Neural cell (in vitro differentiated cells): ENCODE results near the gene GOLGA7B. TPM values are rescaled to one million over a fixed set of nuclear protein-coding genes. Genes with fewer than 3 reads are reported as not detected.

Experiments used
- H2AFZ ChIP-seq: fragments of 200-600, 300-800 bp; sonication (generic), shearing (Covaris generic); 2 replicates; pipeline ENCODE4 v1.6.0; 2014; ENCODE audit warnings: low read depth, mild to moderate bottlenecking, antibody characterized with exemption, low read length, moderate library complexity
- H3F3A ChIP-seq: fragments of 200-600 bp; shearing (Covaris generic); 2 replicates; pipeline ENCODE4 v1.6.1; 2016; ENCODE audit warnings: mild to moderate bottlenecking, moderate library complexity, mixed read lengths, antibody characterized with exemption, low read length; ENCODE audit not compliant: insufficient read depth, poor library complexity, severe bottlenecking
- H3K27ac ChIP-seq: fragments of 200-600, 300-800 bp; sonication (generic), shearing (Covaris generic); 2 replicates; pipeline ENCODE4 v1.5.1; 2014; ENCODE audit warnings: mild to moderate bottlenecking, low read length, moderate library complexity
- H3K27me3 ChIP-seq: fragments of 300-800, 200-600 bp; sonication (generic), shearing (Covaris generic); 2 replicates; pipeline ENCODE4 v1.6.0; 2014; ENCODE audit warnings: mild to moderate bottlenecking, low read depth, low read length, moderate library complexity; ENCODE audit not compliant: insufficient read depth
- H3K36me3 ChIP-seq: fragments of 300-800, 200-600 bp; sonication (generic), shearing (Covaris generic); 2 replicates; pipeline ENCODE4 v1.5.1; 2014; ENCODE audit warnings: mild to moderate bottlenecking, antibody characterized with exemption, low read length, moderate library complexity; ENCODE audit not compliant: insufficient read depth
- H3K4me2 ChIP-seq: fragments of 300-800, 200-600 bp; sonication (generic), shearing (Covaris generic); 2 replicates; pipeline ENCODE4 v1.6.0; 2014; ENCODE audit warnings: mild to moderate bottlenecking, low read length
- H3K4me3 ChIP-seq: fragments of 300-800, 200-600 bp; sonication (generic), shearing (Covaris generic); 2 replicates; pipeline ENCODE4 v1.5.1; 2014; ENCODE audit warnings: mild to moderate bottlenecking, low read length, moderate library complexity
- H3K79me2 ChIP-seq: fragments of 200-600 bp; shearing (Covaris generic); replicated peaks from 2 replicates; pipeline ENCODE4 v1.6.0; 2014; ENCODE audit warnings: mild to moderate bottlenecking, low read length, moderate library complexity; ENCODE audit not compliant: insufficient read depth
- H3K9ac ChIP-seq: fragments of 300-800, 200-600 bp; sonication (generic), shearing (Covaris generic); 2 replicates; pipeline ENCODE4 v1.6.1; 2016; ENCODE audit warnings: mild to moderate bottlenecking, low read length, mixed read lengths
- H3K9me2 ChIP-seq: fragments of 200-600 bp; shearing (Covaris generic); 2 replicates; pipeline ENCODE4 v1.6.1; 2016; ENCODE audit warnings: mild to moderate bottlenecking, low read length, mixed read lengths; ENCODE audit not compliant: insufficient read depth
- H3K9me3 ChIP-seq: fragments of 200-600, 300-800 bp; sonication (generic), shearing (Covaris generic); 2 replicates; pipeline ENCODE4 v1.6.1; 2016; ENCODE audit warnings: mild to moderate bottlenecking, mixed run types, low read length, moderate library complexity, mixed read lengths
- H4K20me1 ChIP-seq: fragments of 200-600 bp; shearing (Covaris generic); 2 replicates; pipeline ENCODE4 v1.6.1; 2016; ENCODE audit warnings: mild to moderate bottlenecking, mixed run types; ENCODE audit not compliant: insufficient read depth
- EP300 ChIP-seq: fragments of 450-650 bp; conservative IDR thresholded peaks from 2 replicates; pipeline ENCODE4 v1.6.1; 2014; ENCODE audit warnings: antibody characterized with exemption, mild to moderate bottlenecking, moderate library complexity; ENCODE audit not compliant: poor library complexity, severe bottlenecking
- EZH2 ChIP-seq: fragments of 200-600, 300-800 bp; shearing (Covaris generic), sonication (generic); IDR thresholded peaks from 2 replicates; pipeline ENCODE4 v1.6.1; 2014; ENCODE audit warnings: antibody characterized with exemption, low read length, borderline replicate concordance, mild to moderate bottlenecking; ENCODE audit not compliant: insufficient read depth, poor library complexity, severe bottlenecking
- MXI1 ChIP-seq: fragments of 450-650 bp; conservative IDR thresholded peaks from 2 replicates; pipeline ENCODE4 v1.6.1; 2014; ENCODE audit warnings: antibody characterized with exemption, mild to moderate bottlenecking; ENCODE audit not compliant: poor library complexity, severe bottlenecking
- POLR2AphosphoS5 ChIP-seq: IDR thresholded peaks from 2 replicates; pipeline ENCODE4 v1.6.1; 2012
- RAD21 ChIP-seq: fragments of 450-650 bp; conservative IDR thresholded peaks from 2 replicates; pipeline ENCODE4 v1.6.1; 2014; ENCODE audit warnings: antibody characterized with exemption, mild to moderate bottlenecking, moderate library complexity
- SMC3 ChIP-seq: fragments of 450-650 bp; conservative IDR thresholded peaks from 2 replicates; pipeline ENCODE4 v1.6.1; 2014; ENCODE audit warnings: antibody characterized with exemption, mild to moderate bottlenecking, moderate library complexity; ENCODE audit not compliant: poor library complexity
- TAF1 ChIP-seq: IDR thresholded peaks from 2 replicates; pipeline ENCODE4 v1.6.1; 2012; ENCODE audit warnings: low read depth
- polyA plus RNA-seq: library from polyadenylated mRNA; depleted of rRNA; stranded (reverse); fragments of >200 nt; gene quantifications from 2 replicates; pipeline ENCODE4 v1.2.3, GENCODE V29; 2014
- TF ChIP-seq, protein P1 (sequence below): fragments of 450-650 bp; IDR thresholded peaks from 2 replicates; pipeline ENCODE4 v1.5.1; 2014; ENCODE audit warnings: antibody characterized with exemption, mild to moderate bottlenecking, moderate library complexity; ENCODE audit not compliant: poor library complexity, severe bottlenecking
- TF ChIP-seq, protein P2 (sequence below): IDR thresholded peaks from 2 replicates; pipeline ENCODE4 v1.6.1; 2012; ENCODE audit warnings: borderline replicate concordance

GOLGA7B gene
- polyA plus RNA-seq, 1 donor from 2014 or later = 30.4 TPM

DNA sequence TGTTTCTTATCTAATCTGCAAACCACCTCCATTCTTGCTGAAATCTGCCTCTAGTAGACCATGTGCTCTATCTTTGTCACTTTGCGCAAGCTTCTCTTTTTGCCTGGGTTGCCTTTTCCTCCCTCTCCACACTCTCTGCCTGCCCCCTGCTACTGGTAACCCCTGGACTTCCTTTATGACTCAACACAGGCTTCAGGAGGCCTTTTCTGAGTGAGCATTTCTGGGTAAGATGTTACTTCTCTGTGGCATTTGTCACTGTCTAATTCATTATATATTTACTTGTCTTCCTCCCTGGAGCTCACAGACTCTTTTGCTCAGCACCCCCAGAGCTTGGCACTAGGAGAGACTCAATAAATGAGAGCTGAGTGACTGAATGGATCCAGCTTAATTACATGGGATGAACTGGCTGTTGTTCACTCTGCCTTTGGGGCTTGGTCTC is 8.4 kb downstream of the GOLGA7B start:
- Histone ChIP-seq H3K4me3 (no peak overlapping the region), H3K36me3 (no peaks in the 10 kb centered on the region), H3K9me2 (no peaks in the 10 kb centered on the region), H3K4me2 (no peak overlapping the region), H3K27me3 (peaks cover 2% of the 10 kb centered on the region), H4K20me1 (no peaks in the 10 kb centered on the region), H3F3A (no peaks in the 10 kb centered on the region), H2AFZ (no peak overlapping the region), H3K9me3 (no peaks in the 10 kb centered on the region), H3K27ac (no peak overlapping the region), H3K9ac (no peak overlapping the region), H3K79me2 (no peaks in the 10 kb centered on the region)
- TF ChIP-seq SMC3 (no peak), EZH2 (no peak), TAF1 (no peak), POLR2AphosphoS5 (no peak), EP300 (no peak), RAD21 (no peak), MXI1 (no peak)
- TF ChIP-seq, protein P1, sequence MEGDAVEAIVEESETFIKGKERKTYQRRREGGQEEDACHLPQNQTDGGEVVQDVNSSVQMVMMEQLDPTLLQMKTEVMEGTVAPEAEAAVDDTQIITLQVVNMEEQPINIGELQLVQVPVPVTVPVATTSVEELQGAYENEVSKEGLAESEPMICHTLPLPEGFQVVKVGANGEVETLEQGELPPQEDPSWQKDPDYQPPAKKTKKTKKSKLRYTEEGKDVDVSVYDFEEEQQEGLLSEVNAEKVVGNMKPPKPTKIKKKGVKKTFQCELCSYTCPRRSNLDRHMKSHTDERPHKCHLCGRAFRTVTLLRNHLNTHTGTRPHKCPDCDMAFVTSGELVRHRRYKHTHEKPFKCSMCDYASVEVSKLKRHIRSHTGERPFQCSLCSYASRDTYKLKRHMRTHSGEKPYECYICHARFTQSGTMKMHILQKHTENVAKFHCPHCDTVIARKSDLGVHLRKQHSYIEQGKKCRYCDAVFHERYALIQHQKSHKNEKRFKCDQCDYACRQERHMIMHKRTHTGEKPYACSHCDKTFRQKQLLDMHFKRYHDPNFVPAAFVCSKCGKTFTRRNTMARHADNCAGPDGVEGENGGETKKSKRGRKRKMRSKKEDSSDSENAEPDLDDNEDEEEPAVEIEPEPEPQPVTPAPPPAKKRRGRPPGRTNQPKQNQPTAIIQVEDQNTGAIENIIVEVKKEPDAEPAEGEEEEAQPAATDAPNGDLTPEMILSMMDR = no peak
- TF ChIP-seq, protein P2, sequence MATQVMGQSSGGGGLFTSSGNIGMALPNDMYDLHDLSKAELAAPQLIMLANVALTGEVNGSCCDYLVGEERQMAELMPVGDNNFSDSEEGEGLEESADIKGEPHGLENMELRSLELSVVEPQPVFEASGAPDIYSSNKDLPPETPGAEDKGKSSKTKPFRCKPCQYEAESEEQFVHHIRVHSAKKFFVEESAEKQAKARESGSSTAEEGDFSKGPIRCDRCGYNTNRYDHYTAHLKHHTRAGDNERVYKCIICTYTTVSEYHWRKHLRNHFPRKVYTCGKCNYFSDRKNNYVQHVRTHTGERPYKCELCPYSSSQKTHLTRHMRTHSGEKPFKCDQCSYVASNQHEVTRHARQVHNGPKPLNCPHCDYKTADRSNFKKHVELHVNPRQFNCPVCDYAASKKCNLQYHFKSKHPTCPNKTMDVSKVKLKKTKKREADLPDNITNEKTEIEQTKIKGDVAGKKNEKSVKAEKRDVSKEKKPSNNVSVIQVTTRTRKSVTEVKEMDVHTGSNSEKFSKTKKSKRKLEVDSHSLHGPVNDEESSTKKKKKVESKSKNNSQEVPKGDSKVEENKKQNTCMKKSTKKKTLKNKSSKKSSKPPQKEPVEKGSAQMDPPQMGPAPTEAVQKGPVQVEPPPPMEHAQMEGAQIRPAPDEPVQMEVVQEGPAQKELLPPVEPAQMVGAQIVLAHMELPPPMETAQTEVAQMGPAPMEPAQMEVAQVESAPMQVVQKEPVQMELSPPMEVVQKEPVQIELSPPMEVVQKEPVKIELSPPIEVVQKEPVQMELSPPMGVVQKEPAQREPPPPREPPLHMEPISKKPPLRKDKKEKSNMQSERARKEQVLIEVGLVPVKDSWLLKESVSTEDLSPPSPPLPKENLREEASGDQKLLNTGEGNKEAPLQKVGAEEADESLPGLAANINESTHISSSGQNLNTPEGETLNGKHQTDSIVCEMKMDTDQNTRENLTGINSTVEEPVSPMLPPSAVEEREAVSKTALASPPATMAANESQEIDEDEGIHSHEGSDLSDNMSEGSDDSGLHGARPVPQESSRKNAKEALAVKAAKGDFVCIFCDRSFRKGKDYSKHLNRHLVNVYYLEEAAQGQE = no peak

DNA sequence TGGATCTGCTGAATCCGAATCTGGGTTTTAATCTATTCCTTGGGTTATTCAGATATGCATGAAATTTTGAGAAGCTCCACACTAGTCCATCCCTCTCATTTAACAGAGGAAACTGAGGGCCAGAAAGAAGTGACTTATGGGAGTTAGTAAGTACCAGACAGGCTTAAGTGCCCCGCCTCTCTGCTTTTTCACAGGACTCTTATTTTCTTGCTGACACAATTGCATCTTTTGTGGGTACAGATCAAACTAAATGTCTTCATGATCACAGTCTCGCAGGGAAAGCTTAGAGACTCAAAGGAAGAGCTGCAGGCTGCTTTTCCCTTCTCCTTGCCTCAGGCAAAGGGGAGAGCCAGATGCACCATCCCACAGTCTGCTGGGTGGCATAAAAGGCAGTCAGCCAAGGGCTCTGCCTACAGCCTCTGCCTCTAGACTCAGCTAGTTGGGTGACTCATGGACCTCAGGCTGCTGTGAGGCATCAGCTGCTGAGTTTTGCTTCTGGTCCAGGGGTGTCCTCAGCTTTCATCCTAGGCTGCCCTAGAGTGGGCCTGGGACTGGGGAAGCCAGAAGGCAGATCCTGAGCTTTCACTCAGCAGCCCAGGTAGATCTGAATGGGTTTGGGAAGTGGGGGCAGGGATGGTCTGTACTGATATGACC is 11.6 kb downstream of the GOLGA7B start:
- Histone ChIP-seq H3K9ac (no peak overlapping the region), H2AFZ (no peak overlapping the region), H3K4me2 (no peak overlapping the region), H3K9me2 (no peaks in the 10 kb centered on the region), H3K4me3 (no peak overlapping the region), H3F3A (no peaks in the 10 kb centered on the region), H3K9me3 (no peaks in the 10 kb centered on the region), H3K27me3 (no peaks in the 10 kb centered on the region), H3K36me3 (no peaks in the 10 kb centered on the region), H3K79me2 (no peaks in the 10 kb centered on the region), H3K27ac (no peak overlapping the region), H4K20me1 (no peaks in the 10 kb centered on the region)
- TF ChIP-seq MXI1 (no peak), RAD21 (no peak), EZH2 (no peak), SMC3 (no peak), EP300 (no peak), TAF1 (no peak), POLR2AphosphoS5 (no peak)
- TF ChIP-seq, protein P2 = no peak
- TF ChIP-seq, protein P1 = no peak
